Measurements from ENCODE around the gene TSPAN17.
"Not testable (repeated sequence)": the region's sequence is repeated elsewhere in the genome, so short reads cannot be mapped to it uniquely, and the experiment has no call there.

Gene TSPAN17

DNA sequence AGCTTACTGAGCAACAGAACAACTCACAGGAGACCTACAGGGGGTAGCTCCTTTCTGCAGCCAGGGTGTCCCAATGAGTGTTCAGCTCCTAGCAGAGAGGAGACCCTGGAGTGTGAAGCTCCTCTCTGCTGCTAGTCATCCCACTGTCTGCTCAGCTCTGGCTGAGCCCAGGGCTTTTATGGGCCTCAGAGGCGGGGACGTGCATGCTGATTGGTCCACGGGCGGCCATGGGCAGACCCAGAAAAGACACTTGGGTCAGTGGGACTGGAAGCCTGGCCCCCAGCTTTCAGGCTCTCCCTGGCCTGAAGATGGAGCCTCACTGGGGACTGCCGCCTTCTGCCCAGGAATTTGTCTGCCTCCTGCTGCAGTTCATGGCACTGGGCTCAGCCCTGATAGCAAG lies 40.6 kb downstream of the TSPAN17 start:
- Mint-ChIP-seq H3K27ac (no peak overlapping the region), H3K36me3 (ENCODE audit: low read depth) (peaks cover 3% of the 10 kb centered on the region), H3K4me1 (no peaks in the 10 kb centered on the region), H3K27me3 (peaks cover 32% of the 10 kb centered on the region), H3K4me3 (no peak overlapping the region), H3K9me3 (peaks cover 11% of the 10 kb centered on the region)
- ATAC-seq (no peak), DNase-seq (no peak)

DNA sequence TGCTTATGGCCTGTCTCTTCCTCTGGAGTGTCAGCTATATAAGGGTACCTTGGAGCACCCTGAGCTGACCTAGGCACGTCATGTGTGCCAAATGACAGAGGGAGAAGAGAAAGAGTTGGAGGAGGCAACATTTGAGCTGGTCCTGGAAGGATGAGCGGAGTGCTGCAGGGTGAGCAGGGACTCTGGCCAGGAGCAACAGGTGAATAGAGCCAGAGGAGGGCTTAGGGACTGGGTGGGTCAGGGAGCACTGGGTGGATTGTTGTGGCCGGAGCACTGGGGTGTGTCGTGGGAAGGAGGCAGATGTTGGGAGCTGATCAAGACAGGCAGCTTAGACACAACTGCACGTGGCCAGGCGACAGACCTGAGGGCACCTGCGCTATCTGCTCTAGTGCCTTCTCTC lies 43.6 kb downstream of the TSPAN17 start:
- H3K27ac Mint-ChIP-seq: no peak overlapping the region
- no peaks in the 10 kb centered on the region for H3K36me3 Mint-ChIP-seq (ENCODE audit: low read depth)
- DNase-seq (no peak), ATAC-seq (no peak)
- H3K27me3 Mint-ChIP-seq: peaks cover 39% of the 10 kb centered on the region
- H3K4me1 Mint-ChIP-seq: no peaks in the 10 kb centered on the region
- no peaks in the 10 kb centered on the region for H3K9me3 Mint-ChIP-seq
- H3K4me3 Mint-ChIP-seq: no peak overlapping the region

DNA sequence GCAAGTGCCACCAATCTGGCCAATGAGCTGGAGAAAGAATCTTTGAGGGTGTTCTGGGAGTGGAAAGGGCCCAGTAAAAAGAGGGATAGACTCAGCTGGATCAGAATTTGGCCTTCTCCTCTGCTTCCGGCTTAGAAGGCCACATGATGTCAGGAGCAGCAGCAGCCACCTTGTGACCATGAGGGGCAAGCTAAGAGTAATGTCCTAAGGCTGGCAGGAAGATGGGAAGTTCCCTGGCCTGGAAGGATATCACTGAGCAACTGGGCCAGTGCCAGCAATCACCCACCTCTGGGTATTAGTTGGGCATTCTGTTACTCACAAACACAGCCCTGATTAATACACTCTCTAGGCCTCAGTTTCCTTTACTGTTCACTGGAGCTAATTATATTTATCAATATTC lies 44.2 kb downstream of the TSPAN17 start:
- Mint-ChIP-seq H3K27me3 (peaks cover 39% of the 10 kb centered on the region), H3K36me3 (ENCODE audit: low read depth) (no peaks in the 10 kb centered on the region), H3K4me3 (no peak overlapping the region), H3K4me1 (no peaks in the 10 kb centered on the region), H3K27ac (no peak overlapping the region), H3K9me3 (no peaks in the 10 kb centered on the region)
- no peak for ATAC-seq
- no peak for DNase-seq

DNA sequence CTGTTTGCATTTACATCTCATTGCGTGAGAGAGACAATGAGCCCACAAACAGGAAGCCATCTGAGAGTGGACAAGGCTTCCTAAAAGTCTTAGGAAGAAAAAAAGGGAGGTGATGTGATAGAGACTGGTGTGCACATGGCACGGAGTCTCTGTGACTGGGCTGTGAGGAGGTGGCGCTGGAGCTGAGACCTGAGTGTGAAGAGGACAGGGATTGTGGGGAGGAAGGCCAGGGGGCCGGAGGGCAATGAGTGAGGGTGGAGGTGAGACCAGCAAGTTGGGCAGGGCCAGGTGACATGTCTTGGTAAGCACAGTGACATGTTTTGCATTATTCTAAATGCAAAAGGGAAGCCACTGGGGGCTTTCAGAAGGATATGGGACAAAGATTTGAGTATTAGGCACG lies 45.0 kb downstream of the TSPAN17 start:
- no peak for DNase-seq
- no peak for ATAC-seq
- Mint-ChIP-seq H3K27me3 (peaks cover 45% of the 10 kb centered on the region), H3K4me3 (no peak overlapping the region), H3K27ac (no peak overlapping the region), H3K36me3 (ENCODE audit: low read depth) (no peaks in the 10 kb centered on the region), H3K4me1 (no peaks in the 10 kb centered on the region), H3K9me3 (no peaks in the 10 kb centered on the region)

DNA sequence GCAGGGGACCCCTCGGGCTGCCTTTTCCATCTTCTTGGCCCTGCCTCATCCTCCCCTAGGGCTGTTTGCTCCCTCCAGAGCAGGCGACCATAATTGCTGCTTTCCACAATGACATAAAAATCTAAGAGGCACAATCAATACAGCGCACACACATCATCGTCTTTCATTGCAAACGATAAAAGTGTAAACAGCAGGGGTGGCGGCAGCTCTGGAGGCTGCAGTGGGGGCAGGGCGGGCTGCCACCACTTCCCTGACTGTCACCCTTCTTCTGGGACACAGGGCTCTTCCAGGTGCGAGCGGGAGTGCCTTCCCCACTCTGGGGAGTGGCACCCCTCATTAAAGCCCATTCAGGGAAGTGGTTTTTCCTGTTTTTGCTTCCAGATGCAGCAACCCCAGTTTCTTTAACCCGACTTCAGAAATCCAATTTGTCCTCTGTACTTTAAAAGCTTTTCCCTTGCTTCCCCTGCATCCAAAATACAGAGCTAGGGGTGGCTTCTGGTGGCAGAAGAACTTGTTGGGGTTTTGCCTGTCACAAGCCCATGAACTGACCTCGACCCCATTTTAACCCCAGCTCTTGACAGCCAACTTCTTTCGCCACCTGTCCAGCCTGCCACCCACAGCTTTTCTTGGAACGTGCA lies 45.7 kb downstream of the TSPAN17 start:
- Mint-ChIP-seq H3K27ac (no peak overlapping the region), H3K27me3 (peaks cover 45% of the 10 kb centered on the region), H3K4me3 (no peak overlapping the region), H3K4me1 (no peaks in the 10 kb centered on the region), H3K9me3 (no peaks in the 10 kb centered on the region), H3K36me3 (ENCODE audit: low read depth) (no peaks in the 10 kb centered on the region)
- DNase-seq: no peak
- no peak for ATAC-seq

DNA sequence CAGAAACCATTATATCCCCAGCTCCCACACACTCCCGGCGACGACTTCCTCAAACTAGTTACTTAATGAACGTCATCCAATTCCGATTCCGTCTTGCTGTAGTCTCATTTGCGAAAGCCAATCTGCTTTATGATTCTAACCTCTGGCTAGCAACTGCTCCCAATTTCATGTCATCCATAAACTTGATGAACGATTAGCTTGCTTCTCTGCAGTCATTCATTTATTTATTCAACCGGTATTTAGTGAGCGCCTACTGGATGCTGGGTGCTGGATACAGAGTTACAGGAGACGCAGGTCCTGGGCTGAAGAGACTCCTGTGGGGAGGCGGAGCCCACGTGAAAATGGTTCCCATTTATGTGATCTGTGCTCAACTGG lies 46.2 kb downstream of the TSPAN17 start:
- H3K4me3 Mint-ChIP-seq: no peak overlapping the region
- H3K36me3 Mint-ChIP-seq (ENCODE audit: low read depth): no peaks in the 10 kb centered on the region
- no peaks in the 10 kb centered on the region for H3K4me1 Mint-ChIP-seq
- no peak for ATAC-seq
- DNase-seq: no peak
- no peak overlapping the region for H3K27ac Mint-ChIP-seq
- H3K9me3 Mint-ChIP-seq: no peaks in the 10 kb centered on the region
- peaks cover 50% of the 10 kb centered on the region for H3K27me3 Mint-ChIP-seq

DNA sequence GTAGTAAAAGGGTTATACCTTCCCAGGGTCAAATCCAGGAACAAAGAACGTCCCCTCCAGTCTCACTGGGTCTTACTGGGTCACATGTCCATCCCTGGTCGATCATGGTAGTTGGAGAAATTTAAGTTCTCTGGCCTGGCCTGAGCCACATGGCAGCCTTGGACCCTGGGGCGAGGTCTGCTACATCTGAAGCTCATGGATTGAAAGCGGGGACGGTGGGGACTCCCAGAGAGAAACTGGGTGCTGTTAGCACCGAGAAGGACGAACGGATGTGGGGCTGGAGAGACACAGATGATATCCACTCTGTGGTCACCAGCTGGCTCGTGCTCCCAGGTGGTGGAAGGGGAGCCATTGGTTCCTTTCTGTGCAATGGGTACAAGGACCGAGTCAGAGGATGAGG lies 46.9 kb downstream of the TSPAN17 start:
- no peaks in the 10 kb centered on the region for H3K36me3 Mint-ChIP-seq (ENCODE audit: low read depth)
- H3K27ac Mint-ChIP-seq: no peak overlapping the region
- H3K27me3 Mint-ChIP-seq: peaks cover 54% of the 10 kb centered on the region
- H3K9me3 Mint-ChIP-seq: no peaks in the 10 kb centered on the region
- no peak for DNase-seq
- H3K4me1 Mint-ChIP-seq: no peaks in the 10 kb centered on the region
- H3K4me3 Mint-ChIP-seq: no peak overlapping the region
- ATAC-seq: no peak

DNA sequence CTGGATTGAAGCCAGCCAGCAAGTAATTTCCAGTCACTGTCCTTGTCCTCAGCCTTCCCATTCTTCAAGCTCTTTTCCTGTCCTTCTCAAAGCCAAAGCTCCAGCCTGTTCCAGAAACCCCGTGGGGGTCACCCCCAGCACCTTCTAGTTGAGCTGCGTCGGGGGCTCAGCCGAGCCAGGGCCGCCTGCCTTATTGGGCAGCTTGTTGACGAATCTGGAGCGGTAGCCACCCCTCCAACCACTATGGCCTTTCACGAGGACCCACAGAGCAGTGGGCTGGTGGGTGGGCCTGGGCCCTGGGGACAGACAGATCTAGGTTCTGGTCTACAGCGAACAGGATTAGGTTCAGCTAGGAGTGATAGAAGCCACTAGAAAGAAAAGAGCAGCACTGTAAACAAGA lies 47.3 kb downstream of the TSPAN17 start:
- ATAC-seq (no peak), DNase-seq (no peak)
- no peak overlapping the region for H3K27ac Mint-ChIP-seq
- H3K4me1 Mint-ChIP-seq: no peaks in the 10 kb centered on the region
- no peaks in the 10 kb centered on the region for H3K9me3 Mint-ChIP-seq
- H3K27me3 Mint-ChIP-seq: peaks cover 50% of the 10 kb centered on the region
- H3K4me3 Mint-ChIP-seq: no peak overlapping the region
- no peaks in the 10 kb centered on the region for H3K36me3 Mint-ChIP-seq (ENCODE audit: low read depth)

DNA sequence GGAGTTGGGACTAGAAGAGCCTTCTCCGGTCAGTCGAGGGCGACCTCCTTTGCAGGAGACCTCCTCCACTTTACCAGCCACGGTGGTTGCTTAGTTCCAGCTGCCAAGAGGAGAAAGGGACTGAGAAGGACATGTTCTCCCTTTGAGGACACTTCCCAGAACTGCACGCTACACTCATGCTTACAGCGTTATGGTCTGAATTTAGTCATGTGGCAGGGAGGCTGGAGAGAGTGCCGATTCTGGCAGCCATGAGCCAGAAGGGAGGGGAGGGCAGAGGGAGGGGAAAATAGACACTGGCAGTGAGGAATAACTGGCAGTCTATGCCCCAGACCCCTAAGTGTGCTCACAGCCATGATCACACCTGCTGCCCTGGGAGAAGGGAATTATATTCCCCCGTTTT lies 47.8 kb downstream of the TSPAN17 start:
- H3K27ac Mint-ChIP-seq: no peak overlapping the region
- no peaks in the 10 kb centered on the region for H3K36me3 Mint-ChIP-seq (ENCODE audit: low read depth)
- H3K4me3 Mint-ChIP-seq: no peak overlapping the region
- DNase-seq: no peak
- H3K4me1 Mint-ChIP-seq: no peaks in the 10 kb centered on the region
- peaks cover 53% of the 10 kb centered on the region for H3K27me3 Mint-ChIP-seq
- no peak for ATAC-seq
- H3K9me3 Mint-ChIP-seq: no peaks in the 10 kb centered on the region

DNA sequence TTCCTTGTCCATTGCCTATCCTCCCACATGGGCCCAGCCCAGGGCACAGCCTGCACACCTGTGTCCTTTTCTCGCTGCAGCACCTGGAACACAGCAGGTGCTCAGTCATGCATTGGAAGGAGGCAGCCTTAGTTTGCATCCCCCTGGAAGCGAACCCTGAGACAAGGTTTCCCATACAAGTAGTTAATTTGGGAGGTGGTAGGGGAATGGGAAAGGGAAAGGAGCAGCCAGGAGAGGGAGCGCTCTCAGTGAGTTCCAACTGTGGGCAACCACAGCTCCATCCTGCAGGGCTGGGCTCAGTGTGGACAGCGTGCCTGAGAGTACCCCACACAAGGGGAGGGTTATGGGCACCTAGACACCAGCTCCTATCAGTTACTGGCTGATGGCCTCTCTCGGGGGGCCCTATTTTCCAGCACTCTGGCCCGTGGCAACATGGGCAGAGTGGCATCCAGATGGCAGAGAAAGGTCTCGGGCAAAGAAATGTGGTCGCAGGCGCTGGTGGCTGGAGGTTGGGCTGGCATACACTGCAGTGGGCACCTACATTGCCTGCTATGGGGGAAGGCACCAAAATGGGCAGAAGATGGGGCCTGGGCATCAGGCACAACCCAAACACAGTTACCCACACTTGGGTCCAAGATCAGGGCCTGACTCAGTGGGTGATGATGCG lies 50.1 kb downstream of the TSPAN17 start:
- Mint-ChIP-seq H3K36me3 (ENCODE audit: low read depth) (no peaks in the 10 kb centered on the region), H3K4me1 (no peaks in the 10 kb centered on the region), H3K27ac (no peak overlapping the region), H3K9me3 (no peaks in the 10 kb centered on the region), H3K4me3 (no peak overlapping the region), H3K27me3 (peaks cover 60% of the 10 kb centered on the region)
- ATAC-seq (no peak), DNase-seq (no peak)

DNA sequence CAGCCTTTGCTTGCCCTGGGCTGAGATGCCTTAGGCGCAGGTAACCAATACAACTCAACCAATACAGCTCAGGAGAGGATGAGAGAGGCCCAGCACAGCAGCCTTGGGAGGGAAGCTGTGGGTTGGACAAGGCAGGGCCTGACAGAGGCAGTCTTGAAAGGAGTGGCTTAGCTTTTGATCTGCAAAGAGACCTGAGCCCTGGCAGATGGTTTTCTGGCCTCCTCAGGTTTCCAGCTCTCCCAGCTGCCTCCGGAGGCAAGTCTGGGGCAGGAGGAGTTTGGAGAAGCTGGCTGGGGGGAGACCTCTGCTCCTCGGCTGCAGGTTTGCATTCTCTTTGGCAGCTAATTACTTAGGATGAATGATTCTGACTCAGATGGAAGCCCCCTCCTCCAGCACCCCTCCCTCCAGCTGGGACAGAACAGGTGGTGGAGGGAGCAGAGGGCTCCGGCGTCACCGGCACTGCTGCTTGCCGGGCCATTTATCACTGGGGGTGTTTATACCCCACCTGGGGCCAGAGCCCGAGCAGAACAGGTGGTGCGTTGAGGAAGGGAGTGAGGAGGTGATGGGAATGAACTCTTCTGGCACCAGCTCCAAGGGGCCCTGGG lies 50.8 kb downstream of the TSPAN17 start:
- Mint-ChIP-seq H3K27ac (no peak overlapping the region), H3K4me3 (no peak overlapping the region), H3K36me3 (ENCODE audit: low read depth) (no peaks in the 10 kb centered on the region), H3K9me3 (no peaks in the 10 kb centered on the region), H3K27me3 (peaks cover 55% of the 10 kb centered on the region), H3K4me1 (no peaks in the 10 kb centered on the region)
- DNase-seq (no peak), ATAC-seq (no peak)

DNA sequence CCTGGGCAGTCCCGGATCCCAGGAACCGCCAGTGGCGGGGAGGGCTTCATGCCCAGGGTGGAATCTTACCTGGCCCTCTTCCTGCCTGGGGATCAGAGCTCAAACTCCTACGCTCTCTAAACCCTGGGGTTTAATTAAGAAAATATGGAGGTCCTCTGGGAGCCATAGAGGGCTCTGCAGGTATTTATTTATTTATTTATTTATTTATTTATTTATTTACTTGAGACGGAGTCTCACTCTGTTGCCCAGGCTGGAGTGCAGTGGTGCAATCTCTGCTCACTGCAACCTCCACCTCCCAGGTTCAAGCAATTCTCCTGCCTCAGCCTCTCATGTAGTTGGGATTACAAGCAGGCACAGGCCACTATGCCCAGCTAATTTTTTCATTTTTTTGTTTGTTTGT lies 52.2 kb downstream of the TSPAN17 start:
- H3K36me3 Mint-ChIP-seq (ENCODE audit: low read depth); ATAC-seq; H3K4me3 Mint-ChIP-seq; DNase-seq; H3K4me1 Mint-ChIP-seq; H3K27ac Mint-ChIP-seq; H3K9me3 Mint-ChIP-seq: not testable (repeated sequence)
- peaks cover 48% of the 10 kb centered on the region for H3K27me3 Mint-ChIP-seq

DNA sequence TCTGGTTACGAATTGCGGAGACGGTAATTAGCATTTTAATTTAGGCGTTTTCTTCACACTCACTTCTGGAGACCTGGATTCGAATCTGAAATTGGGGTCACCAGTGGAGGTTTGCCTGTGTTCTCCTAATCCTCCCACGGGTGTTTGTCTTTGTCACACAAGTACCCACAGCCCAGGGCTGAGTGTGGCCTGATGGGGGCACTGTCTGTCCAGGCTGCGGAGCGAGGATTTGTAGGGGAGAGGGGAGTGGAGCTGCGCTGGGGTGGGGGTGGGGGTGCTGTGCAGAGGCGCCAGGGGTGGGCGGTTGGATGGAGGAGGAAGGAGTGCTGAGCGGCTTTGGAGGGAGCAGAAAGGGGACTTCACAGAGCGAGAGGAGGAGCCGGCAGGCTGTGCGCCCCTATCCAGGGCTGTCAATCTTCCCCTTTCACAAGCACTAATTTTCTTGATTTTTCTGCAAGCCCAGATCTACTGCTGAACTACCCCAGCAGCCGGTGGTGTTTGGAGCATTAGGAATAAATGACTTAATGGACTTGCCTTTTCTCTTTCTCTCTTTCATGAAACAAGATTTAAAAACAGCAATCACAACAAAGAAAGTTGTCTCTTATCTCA lies 53.1 kb downstream of the TSPAN17 start:
- ATAC-seq (peak; percentile 25), DNase-seq (peak; percentile 22)
- H3K27me3 Mint-ChIP-seq: peaks cover 44% of the 10 kb centered on the region
- H3K27ac Mint-ChIP-seq: no peak overlapping the region
- H3K9me3 Mint-ChIP-seq: no peaks in the 10 kb centered on the region
- H3K4me1 Mint-ChIP-seq: no peaks in the 10 kb centered on the region
- H3K4me3 Mint-ChIP-seq: no peak overlapping the region
- no peaks in the 10 kb centered on the region for H3K36me3 Mint-ChIP-seq (ENCODE audit: low read depth)

DNA sequence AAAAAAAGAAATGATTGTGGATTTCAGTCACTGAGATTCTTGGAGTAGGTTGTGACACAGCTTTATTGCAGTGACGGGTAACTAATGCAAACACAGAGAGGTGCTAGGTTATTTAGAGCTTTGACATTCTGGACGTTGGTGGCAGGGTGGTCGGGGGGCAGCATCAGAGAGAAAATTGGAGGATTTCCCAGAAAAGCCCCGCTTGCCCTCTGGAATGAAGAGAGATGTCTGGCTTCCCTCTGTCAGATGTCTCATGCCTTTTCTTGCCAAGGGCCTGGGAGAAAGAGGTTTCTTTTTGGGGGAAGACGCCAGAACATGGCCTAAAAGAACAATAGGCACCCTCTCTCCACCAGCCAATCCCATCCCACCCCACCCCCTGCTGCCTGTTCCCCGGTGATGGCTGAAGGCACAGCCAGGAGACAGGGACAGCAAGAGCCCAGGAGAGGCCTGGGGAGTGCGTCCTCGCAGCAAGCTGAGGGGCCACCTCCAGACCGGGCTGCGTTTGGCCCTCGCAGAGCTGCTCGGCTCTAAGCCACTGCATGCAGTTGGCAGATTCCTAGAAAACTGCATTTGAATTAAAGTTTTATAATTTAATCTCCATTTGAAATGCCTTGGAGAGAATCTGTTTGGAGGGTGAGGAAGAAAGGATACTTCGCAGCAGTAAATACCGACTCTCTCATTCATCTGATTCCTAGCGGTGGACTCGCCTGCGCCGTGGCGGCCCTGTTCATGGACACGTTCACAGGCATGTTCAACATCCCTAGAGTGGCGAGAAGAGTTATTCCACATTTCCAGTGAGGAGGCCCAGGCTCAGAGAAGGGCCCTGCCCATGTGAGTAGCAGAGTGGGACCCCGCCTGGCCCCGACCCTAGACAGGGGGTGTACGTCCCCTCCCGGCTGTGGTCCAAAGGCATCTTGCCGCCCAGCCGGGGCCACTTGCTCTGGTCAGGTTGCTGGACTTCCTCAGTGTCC lies 55.7 kb downstream of the TSPAN17 start:
- no peak overlapping the region for H3K27ac Mint-ChIP-seq
- H3K4me1 Mint-ChIP-seq: no peaks in the 10 kb centered on the region
- peaks cover 38% of the 10 kb centered on the region for H3K27me3 Mint-ChIP-seq

More for the DNA sequence above, 55.7 kb downstream of the TSPAN17 start:
- Mint-ChIP-seq H3K4me3 (no peak overlapping the region), H3K36me3 (ENCODE audit: low read depth) (no peaks in the 10 kb centered on the region), H3K9me3 (no peaks in the 10 kb centered on the region)
- ATAC-seq (no peak), DNase-seq (no peak)

All from activated naive CD8-positive, alpha-beta T cell treated with anti-CD3 and anti-CD28 coated beads, Interleukin-2, amount 50 U/mL, for 24 hours (primary cell).